Endothelial cell (in vitro differentiated cells): ENCODE measurements around the gene SMYD2. TPM values are rescaled to one million over a fixed set of nuclear protein-coding genes. Genes with fewer than 3 reads are reported as not detected.
A peak's percentile ranks its signal among the peaks of the same experiment; 100 is the strongest.

Experiments
- DNase-seq: peaks from one replicate; pipeline ENCODE4 v3.0.0; 2021; ENCODE audit warnings: low spot score
- H3K27ac Mint-ChIP-seq: one replicate; pipeline ENCODE4 v1.8.0; 2021; ENCODE audit warnings: mixed read lengths, inconsistent platforms; ENCODE audit not compliant: unreplicated experiment
- H3K27me3 Mint-ChIP-seq: one replicate; pipeline ENCODE4 v1.8.0; 2021; ENCODE audit warnings: mild to moderate bottlenecking, moderate library complexity, mixed read lengths, inconsistent platforms; ENCODE audit not compliant: unreplicated experiment
- H3K36me3 Mint-ChIP-seq: one replicate; pipeline ENCODE4 v1.8.0; 2021; ENCODE audit warnings: mild to moderate bottlenecking, low read depth, mixed read lengths, inconsistent platforms; ENCODE audit not compliant: unreplicated experiment
- H3K4me1 Mint-ChIP-seq: one replicate; pipeline ENCODE4 v1.8.0; 2021; ENCODE audit warnings: mild to moderate bottlenecking, mixed read lengths, inconsistent platforms; ENCODE audit not compliant: unreplicated experiment
- H3K4me3 Mint-ChIP-seq: one replicate; pipeline ENCODE4 v1.8.0; 2021; ENCODE audit warnings: mild to moderate bottlenecking, mixed read lengths, inconsistent platforms; ENCODE audit not compliant: unreplicated experiment
- H3K9me3 Mint-ChIP-seq: one replicate; pipeline ENCODE4 v1.8.0; 2021; ENCODE audit warnings: mixed read lengths, inconsistent platforms; ENCODE audit not compliant: unreplicated experiment
- total RNA-seq: library from RNA; stranded (reverse); fragmentation: NEBNext Ultra II Directional; extraction: Animal tissue kit (Norgen Biotek cat#: 25700); gene quantifications from one replicate; pipeline ENCODE4 v1.2.1, GENCODE V29; 2021; ENCODE audit not compliant: unreplicated experiment
- TF ChIP-seq, protein P1 (sequence below): fragments of 200-600 bp; sonication (generic); IDR thresholded peaks from one replicate; pipeline ENCODE4 v1.5.0; 2021; ENCODE audit warnings: antibody characterized with exemption; ENCODE audit not compliant: unreplicated experiment

SMYD2 gene
- total RNA-seq, 1 donor from 2014 or later = 44.1 TPM

- DNase-seq = no peak
- H3K9me3 Mint-ChIP-seq = no peaks in the 10 kb centered on the region
- TF ChIP-seq, protein P1, sequence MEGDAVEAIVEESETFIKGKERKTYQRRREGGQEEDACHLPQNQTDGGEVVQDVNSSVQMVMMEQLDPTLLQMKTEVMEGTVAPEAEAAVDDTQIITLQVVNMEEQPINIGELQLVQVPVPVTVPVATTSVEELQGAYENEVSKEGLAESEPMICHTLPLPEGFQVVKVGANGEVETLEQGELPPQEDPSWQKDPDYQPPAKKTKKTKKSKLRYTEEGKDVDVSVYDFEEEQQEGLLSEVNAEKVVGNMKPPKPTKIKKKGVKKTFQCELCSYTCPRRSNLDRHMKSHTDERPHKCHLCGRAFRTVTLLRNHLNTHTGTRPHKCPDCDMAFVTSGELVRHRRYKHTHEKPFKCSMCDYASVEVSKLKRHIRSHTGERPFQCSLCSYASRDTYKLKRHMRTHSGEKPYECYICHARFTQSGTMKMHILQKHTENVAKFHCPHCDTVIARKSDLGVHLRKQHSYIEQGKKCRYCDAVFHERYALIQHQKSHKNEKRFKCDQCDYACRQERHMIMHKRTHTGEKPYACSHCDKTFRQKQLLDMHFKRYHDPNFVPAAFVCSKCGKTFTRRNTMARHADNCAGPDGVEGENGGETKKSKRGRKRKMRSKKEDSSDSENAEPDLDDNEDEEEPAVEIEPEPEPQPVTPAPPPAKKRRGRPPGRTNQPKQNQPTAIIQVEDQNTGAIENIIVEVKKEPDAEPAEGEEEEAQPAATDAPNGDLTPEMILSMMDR = no peak
- peaks cover 2% of the 10 kb centered on the region for H3K4me1 Mint-ChIP-seq
- no peaks in the 10 kb centered on the region for H3K27me3 Mint-ChIP-seq
- peaks cover 30% of the 10 kb centered on the region for H3K36me3 Mint-ChIP-seq
- H3K4me3 Mint-ChIP-seq = no peak overlapping the region
- no peak overlapping the region for H3K27ac Mint-ChIP-seq
Measured at GRCh38 chr1:214380396-214380795, 99.4 kb downstream of the SMYD2 start.

DNA sequence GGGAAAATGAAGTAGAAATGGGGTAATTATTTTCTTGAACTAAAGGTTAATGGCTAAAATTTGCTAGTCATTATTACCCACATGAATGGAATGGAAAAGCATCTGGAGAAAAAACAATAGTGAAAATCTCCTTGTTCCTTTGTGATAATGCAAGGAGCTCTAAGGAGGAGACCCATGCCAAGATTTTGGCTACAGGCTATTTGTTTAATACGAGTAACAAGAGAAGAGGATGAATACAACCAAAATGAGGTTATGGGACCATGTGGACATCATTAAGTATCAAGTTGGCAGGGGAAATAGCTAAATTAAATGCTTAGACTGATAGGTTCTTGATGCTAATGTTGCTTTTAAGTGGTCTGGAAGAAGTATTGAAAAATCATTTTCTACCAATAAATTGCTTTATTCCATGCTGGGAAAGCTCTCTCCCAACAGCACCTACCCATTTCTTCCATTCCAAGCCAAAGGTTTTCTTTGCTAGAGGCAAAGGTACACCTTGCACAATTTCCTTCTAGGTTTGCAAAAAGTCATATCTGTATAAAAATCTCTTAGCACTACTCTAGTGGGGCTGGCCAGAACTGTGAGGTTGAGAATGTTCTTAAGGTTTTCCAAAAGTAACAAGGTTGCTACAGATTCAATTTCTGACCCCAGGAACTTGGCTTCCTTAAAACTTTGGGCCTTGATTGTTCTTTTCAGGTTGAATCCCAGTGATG is 100.2 kb downstream of the SMYD2 start:
- Mint-ChIP-seq H3K36me3 (peaks cover 30% of the 10 kb centered on the region), H3K27me3 (no peaks in the 10 kb centered on the region), H3K4me1 (peaks cover 2% of the 10 kb centered on the region), H3K4me3 (no peak overlapping the region), H3K9me3 (no peaks in the 10 kb centered on the region), H3K27ac (no peak overlapping the region)
- DNase-seq = no peak
- TF ChIP-seq, protein P1 = no peak

DNA sequence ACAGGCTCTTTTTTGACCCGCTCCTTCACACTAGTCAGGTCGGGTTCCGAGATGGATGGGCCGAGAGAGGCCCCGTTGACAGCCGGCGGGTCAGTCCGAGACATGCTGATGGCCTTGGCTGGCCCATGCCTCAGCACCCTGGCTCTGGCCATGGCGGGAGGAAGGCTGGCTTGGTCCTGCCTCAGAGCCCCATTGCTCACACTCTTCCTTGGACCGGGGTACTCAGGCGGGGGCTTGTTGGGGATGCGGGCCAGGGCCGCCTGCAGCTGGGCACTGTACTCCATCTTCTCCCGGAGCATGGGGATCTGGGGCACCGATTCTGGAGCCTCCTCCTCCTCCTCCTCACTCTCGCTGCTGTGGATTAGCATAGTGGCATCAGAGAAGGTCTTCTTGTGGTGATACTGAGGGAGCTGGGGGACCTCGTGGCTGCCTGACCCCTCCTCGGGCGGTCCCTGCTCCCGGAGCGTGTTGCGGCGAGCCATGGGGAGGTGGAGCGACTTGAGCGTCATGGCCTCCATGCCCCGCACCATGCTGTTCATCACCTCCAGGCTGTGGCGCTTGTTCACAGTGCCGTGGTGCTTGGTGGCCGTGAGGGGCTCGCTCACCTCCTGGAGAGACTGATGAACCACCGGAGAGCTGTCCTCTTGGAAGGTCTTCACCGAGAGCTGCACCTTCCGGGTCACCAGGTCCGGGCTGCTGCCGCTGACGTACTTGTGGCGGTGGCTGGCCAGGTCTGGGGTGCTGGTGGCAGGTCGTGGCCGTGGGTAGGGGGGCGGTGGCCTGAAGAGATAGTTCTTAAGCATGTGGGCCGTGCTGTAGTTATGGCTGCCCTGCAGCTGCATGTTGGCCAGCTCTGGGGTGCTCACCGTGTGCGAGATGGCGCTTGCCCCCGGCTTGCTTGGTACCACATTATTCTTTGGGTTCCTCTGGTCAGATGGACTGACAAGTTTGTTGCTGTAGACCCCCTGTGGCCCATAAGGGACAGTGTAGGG is 102.7 kb downstream of the SMYD2 start:
- no peak overlapping the region for H3K27ac Mint-ChIP-seq
- H3K27me3 Mint-ChIP-seq = no peaks in the 10 kb centered on the region
- H3K4me3 Mint-ChIP-seq = peak overlapping the region; percentile 76
- peaks cover 2% of the 10 kb centered on the region for H3K4me1 Mint-ChIP-seq
- H3K9me3 Mint-ChIP-seq = no peaks in the 10 kb centered on the region
- DNase-seq = no peak
- H3K36me3 Mint-ChIP-seq = peaks cover 21% of the 10 kb centered on the region
- TF ChIP-seq, protein P1 = no peak

DNA sequence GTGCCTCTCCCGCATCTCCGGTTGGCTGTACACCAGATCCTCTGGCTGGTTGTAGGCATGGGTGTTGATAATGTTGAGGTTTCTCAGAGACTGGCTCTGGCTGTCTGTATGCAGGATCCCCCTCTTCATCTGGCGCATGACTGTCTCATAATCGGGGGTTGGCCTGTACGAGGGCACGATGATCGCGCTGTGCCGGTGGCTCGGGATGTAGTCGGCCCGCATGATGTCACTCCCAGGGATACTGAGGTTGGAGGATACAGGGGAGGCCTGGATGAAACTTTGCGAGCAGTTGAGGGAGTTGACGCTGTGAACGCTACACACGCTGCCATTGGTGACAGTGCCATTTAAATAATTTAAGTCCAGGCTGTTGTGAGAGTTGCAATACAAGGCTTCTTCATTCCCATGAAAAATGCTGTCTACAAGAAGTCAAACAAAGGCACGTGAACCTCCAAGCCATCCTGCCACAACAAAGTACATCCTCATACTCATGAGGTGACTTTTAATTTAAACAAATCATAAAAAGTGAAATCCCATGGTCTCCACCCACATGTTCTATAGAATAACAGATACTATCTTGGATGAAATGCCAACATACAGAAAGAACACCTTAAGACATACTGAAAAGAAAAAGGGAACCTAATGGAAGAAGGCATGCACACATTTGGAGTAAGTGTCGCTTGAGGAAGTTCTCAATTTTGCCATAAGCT is 103.6 kb downstream of the SMYD2 start:
- Mint-ChIP-seq H3K27me3 (no peaks in the 10 kb centered on the region), H3K4me3 (peak overlapping the region; percentile 76), H3K9me3 (no peaks in the 10 kb centered on the region), H3K27ac (no peak overlapping the region), H3K36me3 (peaks cover 21% of the 10 kb centered on the region), H3K4me1 (peaks cover 2% of the 10 kb centered on the region)
- TF ChIP-seq, protein P1 = no peak
- no peak for DNase-seq
